Mucosa of stomach (tissue), 1 donor: ENCODE results near the gene RMND1.

Experiments
- H3K27me3 ChIP-seq: one replicate; pipeline ENCODE4 v1.7.0; 2013; ENCODE audit warnings: mild to moderate bottlenecking, low read length; ENCODE audit not compliant: control insufficient read depth, insufficient read depth
- H3K36me3 ChIP-seq: one replicate; pipeline ENCODE4 v1.7.0; 2013; ENCODE audit warnings: low read length; ENCODE audit not compliant: control insufficient read depth, insufficient read depth
- H3K4me1 ChIP-seq: one replicate; pipeline ENCODE4 v1.7.0; 2013; ENCODE audit warnings: mild to moderate bottlenecking, low read length; ENCODE audit not compliant: control insufficient read depth, insufficient read depth
- H3K4me3 ChIP-seq: one replicate; pipeline ENCODE4 v1.7.0; 2013; ENCODE audit warnings: low read length
- H3K9ac ChIP-seq: one replicate; pipeline ENCODE4 v1.7.0; 2013; ENCODE audit warnings: mild to moderate bottlenecking, low read length, moderate library complexity
- H3K9me3 ChIP-seq: one replicate; pipeline ENCODE4 v1.7.0; 2013; ENCODE audit warnings: mild to moderate bottlenecking, low read length, moderate library complexity; ENCODE audit not compliant: control insufficient read depth
- donor health status: Pancreatic carcinoma.

Gene RMND1

GRCh38 chr6:151432651-151433050, 19.3 kb downstream of the RMND1 start:
- Histone ChIP-seq H3K36me3 (peaks cover 4% of the 10 kb centered on the region), H3K27me3 (no peaks in the 10 kb centered on the region), H3K9ac (no peak overlapping the region), H3K4me1 (no peaks in the 10 kb centered on the region), H3K4me3 (no peak overlapping the region), H3K9me3 (no peaks in the 10 kb centered on the region)

- Histone ChIP-seq H3K27me3 (no peaks in the 10 kb centered on the region), H3K9ac (no peak overlapping the region), H3K9me3 (no peaks in the 10 kb centered on the region), H3K4me3 (no peak overlapping the region), H3K4me1 (no peaks in the 10 kb centered on the region), H3K36me3 (peaks cover 4% of the 10 kb centered on the region)
These were observed 20.6 kb downstream of the RMND1 start for GRCh38 chr6:151431337-151431736.

GRCh38 chr6:151430886-151431285, 21.0 kb downstream of the RMND1 start:
- Histone ChIP-seq H3K27me3 (no peaks in the 10 kb centered on the region), H3K9ac (no peak overlapping the region), H3K9me3 (no peaks in the 10 kb centered on the region), H3K4me1 (no peaks in the 10 kb centered on the region), H3K36me3 (peaks cover 4% of the 10 kb centered on the region), H3K4me3 (no peak overlapping the region)

- H3K9me3 ChIP-seq, result no peaks in the 10 kb centered on the region
- H3K36me3 ChIP-seq, result peaks cover 4% of the 10 kb centered on the region
- no peaks in the 10 kb centered on the region for H3K4me1 ChIP-seq
- no peaks in the 10 kb centered on the region for H3K27me3 ChIP-seq
- no peak overlapping the region for H3K4me3 ChIP-seq
- H3K9ac ChIP-seq, result no peak overlapping the region
These were observed 23.7 kb downstream of the RMND1 start for GRCh38 chr6:151428093-151428735.

GRCh38 chr6:151425561-151425960, 26.4 kb downstream of the RMND1 start:
- no peak overlapping the region for H3K4me3 ChIP-seq
- H3K36me3 ChIP-seq, result no peaks in the 10 kb centered on the region

GRCh38 chr6:151422981-151423380, 28.9 kb downstream of the RMND1 start:
- H3K4me3 ChIP-seq, result no peak overlapping the region
- no peaks in the 10 kb centered on the region for H3K4me1 ChIP-seq
- H3K9me3 ChIP-seq, result no peaks in the 10 kb centered on the region
- no peaks in the 10 kb centered on the region for H3K36me3 ChIP-seq
- H3K9ac ChIP-seq, result no peak overlapping the region
- no peaks in the 10 kb centered on the region for H3K27me3 ChIP-seq

More at GRCh38 chr6:151425561-151425960, 26.4 kb downstream of the RMND1 start:
- Histone ChIP-seq H3K4me1 (no peaks in the 10 kb centered on the region), H3K9me3 (no peaks in the 10 kb centered on the region), H3K9ac (no peak overlapping the region), H3K27me3 (no peaks in the 10 kb centered on the region)

GRCh38 chr6:151417477-151417876, 34.4 kb downstream of the RMND1 start:
- Histone ChIP-seq H3K4me1 (no peaks in the 10 kb centered on the region), H3K4me3 (no peak overlapping the region), H3K27me3 (no peaks in the 10 kb centered on the region), H3K9ac (no peak overlapping the region), H3K9me3 (no peaks in the 10 kb centered on the region), H3K36me3 (peaks cover 5% of the 10 kb centered on the region)

GRCh38 chr6:151414641-151415260, 37.2 kb downstream of the RMND1 start:
- Histone ChIP-seq H3K27me3 (no peaks in the 10 kb centered on the region), H3K9me3 (no peaks in the 10 kb centered on the region), H3K4me1 (no peaks in the 10 kb centered on the region), H3K4me3 (no peak overlapping the region), H3K36me3 (peaks cover 5% of the 10 kb centered on the region), H3K9ac (no peak overlapping the region)

- no peak overlapping the region for H3K4me3 ChIP-seq
- H3K9ac ChIP-seq, result no peak overlapping the region
- H3K27me3 ChIP-seq, result no peaks in the 10 kb centered on the region
- peaks cover 5% of the 10 kb centered on the region for H3K36me3 ChIP-seq
- H3K9me3 ChIP-seq, result no peaks in the 10 kb centered on the region
- H3K4me1 ChIP-seq, result no peaks in the 10 kb centered on the region
These were observed 38.4 kb downstream of the RMND1 start for GRCh38 chr6:151413372-151414145.

GRCh38 chr6:151412909-151413308, 39.0 kb downstream of the RMND1 start:
- peaks cover 5% of the 10 kb centered on the region for H3K36me3 ChIP-seq
- no peaks in the 10 kb centered on the region for H3K4me1 ChIP-seq
- no peaks in the 10 kb centered on the region for H3K27me3 ChIP-seq
- no peak overlapping the region for H3K9ac ChIP-seq
- no peak overlapping the region for H3K4me3 ChIP-seq
- H3K9me3 ChIP-seq, result no peaks in the 10 kb centered on the region

GRCh38 chr6:151409679-151410078, 42.2 kb downstream of the RMND1 start:
- no peaks in the 10 kb centered on the region for H3K27me3 ChIP-seq
- H3K9me3 ChIP-seq, result no peaks in the 10 kb centered on the region
- H3K36me3 ChIP-seq, result peaks cover 5% of the 10 kb centered on the region
- H3K4me1 ChIP-seq, result no peaks in the 10 kb centered on the region
- no peak overlapping the region for H3K4me3 ChIP-seq
- H3K9ac ChIP-seq, result no peak overlapping the region

- no peak overlapping the region for H3K9ac ChIP-seq
- H3K9me3 ChIP-seq, result no peaks in the 10 kb centered on the region
- H3K4me1 ChIP-seq, result no peaks in the 10 kb centered on the region
- H3K27me3 ChIP-seq, result no peaks in the 10 kb centered on the region
- peaks cover 5% of the 10 kb centered on the region for H3K36me3 ChIP-seq
- H3K4me3 ChIP-seq, result no peak overlapping the region
These were observed 42.7 kb downstream of the RMND1 start for GRCh38 chr6:151409260-151409659.
